K562 (cell line): ENCODE results near the gene NUDT22. TPM values are rescaled to one million over a fixed set of nuclear protein-coding genes. Genes with fewer than 3 reads are reported as not detected.

Source experiments
- ATAC-seq: fragments of 200-7000 bp; cut with Tn5 transposase; 3 replicates; pipeline ENCODE4 v1.9.1; 2020; ENCODE audit warnings: moderate library complexity
- BruUV-seq: library from RNA; stranded (reverse); fragments of 400-500 nt; replicated peaks from 2 replicates; lab custom pipeline; 2021; lab: Mats Ljungman, UMichigan
- CTCF ChIA-PET: fragments of 300-600 bp; formaldehyde crosslinking; extraction: SDS; loops from one replicate; lab custom pipeline; 2021; ENCODE audit warnings: low intra/inter-chr PET ratio; lab: Yijun Ruan, JAX
- POLR2A ChIA-PET: fragments of 300-600, 350-650 bp; sonication (Branson Sonifier 250); formaldehyde crosslinking; extraction: SDS; loops from one replicate; lab custom pipeline; 2021; ENCODE audit warnings: antibody characterized with exemption, inconsistent platforms; lab: Yijun Ruan, JAX
- DNase-seq, 4 experiments: peaks; one replicate each; pipeline versions ENCODE4 v3.0.0 to v3.0.0-alpha.2; 2011 to 2018; ENCODE audit warnings: low spot score in 3 of 4, mixed read lengths in 3 of 4; ENCODE audit errors: extremely low read depth in 1 of 4
- FAIRE-seq: peaks from 2 replicates; lab custom pipeline; 2011; peaks lifted over from hg19 to GRCh38; lab: Jason Lieb, UNC
- H2AFZ ChIP-seq: 2 replicates; pipeline ENCODE4 v1.6.0; 2011; ENCODE audit warnings: low read depth, low read length, control low read depth, inconsistent platforms
- H3K27ac ChIP-seq: fragments of 200-600 bp; 3 replicates; pipeline ENCODE4 v1.8.0; 2011; ENCODE audit warnings: low read depth, mild to moderate bottlenecking, control low read depth, inconsistent platforms, low read length, moderate library complexity, mixed read lengths; ENCODE audit errors: extremely low read depth
- H3K27me3 ChIP-seq, 2 experiments: fragments of 300-600 bp in 1 of 2; 2 replicates in 1 of 2; 3 replicates in 1 of 2; pipeline versions ENCODE4 v1.6.0 to v1.8.0; 2011; ENCODE audit warnings: inconsistent platforms in 2 of 2, low read length in 2 of 2, mild to moderate bottlenecking in 1 of 2, mixed read lengths in 1 of 2, moderate library complexity in 1 of 2; ENCODE audit not compliant: control insufficient read depth in 2 of 2, insufficient read depth in 2 of 2
- H3K36me3 ChIP-seq: fragments of 300-600 bp; 3 replicates; pipeline ENCODE4 v1.8.0; 2011; ENCODE audit warnings: mild to moderate bottlenecking, low read length, inconsistent platforms; ENCODE audit not compliant: control insufficient read depth, insufficient read depth
- H3K4me1 ChIP-seq, 2 experiments: fragments of 200-600 bp in 1 of 2; replicated peaks in 1 of 2; 2 replicates in 1 of 2; 3 replicates in 1 of 2; pipeline versions ENCODE4 v1.5.1 to v1.8.0; 2011; ENCODE audit warnings: inconsistent platforms in 2 of 2, low read length in 2 of 2, mild to moderate bottlenecking in 1 of 2, mixed read lengths in 1 of 2, moderate library complexity in 1 of 2; ENCODE audit not compliant: control insufficient read depth in 2 of 2, insufficient read depth in 2 of 2
- H3K4me2 ChIP-seq: 2 replicates; pipeline ENCODE4 v1.6.1; 2011; ENCODE audit warnings: low read length, control low read depth, inconsistent platforms, mixed read lengths; ENCODE audit not compliant: insufficient read depth
- H3K4me3 ChIP-seq: fragments of 200-600 bp; sonication (generic), shearing (Covaris generic); 2 replicates; pipeline ENCODE4 v1.5.1; 2016; ENCODE audit warnings: control low read depth, inconsistent platforms
- H3K79me2 ChIP-seq: fragments of 200-600 bp; 3 replicates; pipeline ENCODE4 v1.8.0; 2011; ENCODE audit warnings: low read length, inconsistent platforms; ENCODE audit not compliant: control insufficient read depth, insufficient read depth
- H3K9ac ChIP-seq, 2 experiments: 2 replicates each; pipeline versions ENCODE4 v1.6.0 to v1.6.1; 2011; ENCODE audit warnings: low read depth in 2 of 2, low read length in 2 of 2, control low read depth in 1 of 2, inconsistent platforms in 1 of 2, mild to moderate bottlenecking in 1 of 2, mixed read lengths in 1 of 2; ENCODE audit not compliant: insufficient read depth in 1 of 2
- H3K9me1 ChIP-seq: one replicate; pipeline ENCODE4 v1.6.0; 2011; ENCODE audit warnings: inconsistent platforms, mild to moderate bottlenecking, low read length, moderate library complexity; ENCODE audit not compliant: control insufficient read depth, insufficient read depth
- H3K9me3 ChIP-seq: replicated peaks from 2 replicates; pipeline ENCODE4 v1.5.1; 2011; ENCODE audit warnings: low read depth, low read length, inconsistent platforms; ENCODE audit not compliant: control insufficient read depth, insufficient read depth
- H4K20me1 ChIP-seq: replicated peaks from 2 replicates; pipeline ENCODE4 v1.6.1; 2011; ENCODE audit warnings: low read length, inconsistent platforms, mixed read lengths; ENCODE audit not compliant: control insufficient read depth, insufficient read depth
- FOXJ3 ChIP-seq: sonication (generic); formaldehyde crosslinking; IDR thresholded peaks from 2 replicates; pipeline ENCODE4 v1.4.0; 2020; ENCODE audit warnings: mild to moderate bottlenecking, missing genetic modification reagents
- RBFOX2 ChIP-seq: fragments of 200-400 bp; formaldehyde crosslinking; IDR thresholded peaks from 2 replicates; pipeline ENCODE4 v1.6.1; 2017; ENCODE audit warnings: low read depth, mild to moderate bottlenecking, low read length, moderate library complexity
- RBM25 ChIP-seq: fragments of 200-400 bp; formaldehyde crosslinking; IDR thresholded peaks from 2 replicates; pipeline ENCODE4 v1.6.1; 2018; ENCODE audit warnings: low read length, low read depth, moderate library complexity; ENCODE audit not compliant: severe bottlenecking
- WGBS: fragments of 100-300 bp; shearing (Covaris generic); methylation state at CpG from one replicate; pipeline ENCODE4 v1.1.6; 2016; ENCODE audit warnings: low coverage, mixed read lengths; ENCODE audit not compliant: insufficient coverage; ENCODE audit errors: missing lambda C conversion rate; 5-methylcytosine and 5-hydroxymethylcytosine counted together
- in situ Hi-C: fragments of 300-500 bp; cut with MboI; formaldehyde crosslinking; loops from 4 replicates; pipeline ENCODE4 v1.15.0; 2018; ENCODE audit warnings: inconsistent platforms, mixed read lengths
- intact Hi-C: fragments of 100-400 bp; cut with micrococcal nuclease; formaldehyde crosslinking; loops from 2 replicates; pipeline ENCODE4 v1.14.2; 2022
- polyA plus RNA-seq, 8 experiments: library from polyadenylated mRNA; depleted of rRNA in 4 of 8; stranded (reverse) in 5 of 8; unstranded in 3 of 8; fragments of >200 nt; fragmentation: Nextera tagmentation in 2 of 8; fragmentation: Illumina TruSeq in 1 of 8; extraction: Ambion mirVana in 2 of 8; extraction: Trizol in 1 of 8; gene quantifications; 2 replicates each; pipeline versions ENCODE4 v1.2.1 to v1.2.3, GENCODE V29; 2011 to 2014; ENCODE audit warnings: inconsistent platforms in 1 of 8, missing spikeins in 1 of 8
- total RNA-seq, 7 experiments: library from RNA; depleted of rRNA in 6 of 7; stranded (reverse); fragments of >200 nt in 6 of 7; fragmentation: Illumina TruSeq in 2 of 7; extraction: Trizol in 2 of 7; gene quantifications; 2 replicates each; pipeline versions ENCODE4 v1.2.1 to v1.2.3, GENCODE V29; 2011 to 2021; ENCODE audit warnings: low replicate concordance in 1 of 7
- TF ChIP-seq, protein P1 (sequence below): fragments of 250-450 bp; sonication (Bioruptor Pico); IDR thresholded peaks from 2 replicates; pipeline ENCODE4 v1.5.0; 2020; ENCODE audit warnings: mild to moderate bottlenecking, borderline replicate concordance
- TF ChIP-seq, protein P2 (sequence below): sonication (generic); formaldehyde crosslinking; IDR thresholded peaks from 2 replicates; pipeline ENCODE4 v1.8.0; 2022; ENCODE audit warnings: mild to moderate bottlenecking, missing genetic modification reagents, borderline replicate concordance

NUDT22 gene
- total and polyA plus RNA-seq, 9 of the 15 experiments (the other 6 are each of a cell fraction or from before 2014, with no cell fraction given): 6.3 to 92.6 (median 37.4) TPM

DNA sequence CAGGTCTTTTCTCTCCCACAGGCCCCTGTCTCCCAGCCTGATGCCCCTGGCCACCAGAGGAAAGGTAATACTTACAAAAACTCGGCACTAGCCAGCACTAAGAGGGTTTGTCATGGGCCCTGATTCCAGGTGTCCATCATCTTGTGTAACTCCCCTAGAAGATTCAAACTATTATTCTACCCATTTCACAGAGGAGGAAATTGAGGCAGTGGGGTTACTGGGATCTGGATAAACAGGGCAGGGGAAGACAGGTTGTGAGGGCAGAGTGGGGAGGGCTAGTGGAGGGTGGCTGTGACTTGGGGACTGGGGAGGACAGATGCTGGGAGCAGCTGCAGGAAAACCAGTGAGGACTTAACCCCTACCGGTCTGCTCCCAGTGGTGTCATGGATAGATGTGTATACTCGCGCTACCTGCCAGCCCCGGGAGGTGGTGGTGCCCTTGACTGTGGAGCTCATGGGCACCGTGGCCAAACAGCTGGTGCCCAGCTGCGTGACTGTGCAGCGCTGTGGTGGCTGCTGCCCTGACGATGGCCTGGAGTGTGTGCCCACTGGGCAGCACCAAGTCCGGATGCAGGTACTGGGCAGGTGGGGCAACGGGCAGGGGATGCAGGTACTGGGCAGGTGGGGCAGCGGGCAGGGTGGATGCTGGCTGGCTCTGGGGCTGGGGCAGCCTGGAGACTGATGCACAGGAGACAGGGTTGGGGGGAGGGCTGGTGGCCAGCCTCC, 9.5 kb downstream of the NUDT22 start (continued):
- TF ChIP-seq, protein P1, sequence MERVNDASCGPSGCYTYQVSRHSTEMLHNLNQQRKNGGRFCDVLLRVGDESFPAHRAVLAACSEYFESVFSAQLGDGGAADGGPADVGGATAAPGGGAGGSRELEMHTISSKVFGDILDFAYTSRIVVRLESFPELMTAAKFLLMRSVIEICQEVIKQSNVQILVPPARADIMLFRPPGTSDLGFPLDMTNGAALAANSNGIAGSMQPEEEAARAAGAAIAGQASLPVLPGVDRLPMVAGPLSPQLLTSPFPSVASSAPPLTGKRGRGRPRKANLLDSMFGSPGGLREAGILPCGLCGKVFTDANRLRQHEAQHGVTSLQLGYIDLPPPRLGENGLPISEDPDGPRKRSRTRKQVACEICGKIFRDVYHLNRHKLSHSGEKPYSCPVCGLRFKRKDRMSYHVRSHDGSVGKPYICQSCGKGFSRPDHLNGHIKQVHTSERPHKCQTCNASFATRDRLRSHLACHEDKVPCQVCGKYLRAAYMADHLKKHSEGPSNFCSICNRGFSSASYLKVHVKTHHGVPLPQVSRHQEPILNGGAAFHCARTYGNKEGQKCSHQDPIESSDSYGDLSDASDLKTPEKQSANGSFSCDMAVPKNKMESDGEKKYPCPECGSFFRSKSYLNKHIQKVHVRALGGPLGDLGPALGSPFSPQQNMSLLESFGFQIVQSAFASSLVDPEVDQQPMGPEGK (CRISPR knock-in tag): no peak
- TF ChIP-seq RBM25: peak; percentile 93
- TF ChIP-seq, protein P2, sequence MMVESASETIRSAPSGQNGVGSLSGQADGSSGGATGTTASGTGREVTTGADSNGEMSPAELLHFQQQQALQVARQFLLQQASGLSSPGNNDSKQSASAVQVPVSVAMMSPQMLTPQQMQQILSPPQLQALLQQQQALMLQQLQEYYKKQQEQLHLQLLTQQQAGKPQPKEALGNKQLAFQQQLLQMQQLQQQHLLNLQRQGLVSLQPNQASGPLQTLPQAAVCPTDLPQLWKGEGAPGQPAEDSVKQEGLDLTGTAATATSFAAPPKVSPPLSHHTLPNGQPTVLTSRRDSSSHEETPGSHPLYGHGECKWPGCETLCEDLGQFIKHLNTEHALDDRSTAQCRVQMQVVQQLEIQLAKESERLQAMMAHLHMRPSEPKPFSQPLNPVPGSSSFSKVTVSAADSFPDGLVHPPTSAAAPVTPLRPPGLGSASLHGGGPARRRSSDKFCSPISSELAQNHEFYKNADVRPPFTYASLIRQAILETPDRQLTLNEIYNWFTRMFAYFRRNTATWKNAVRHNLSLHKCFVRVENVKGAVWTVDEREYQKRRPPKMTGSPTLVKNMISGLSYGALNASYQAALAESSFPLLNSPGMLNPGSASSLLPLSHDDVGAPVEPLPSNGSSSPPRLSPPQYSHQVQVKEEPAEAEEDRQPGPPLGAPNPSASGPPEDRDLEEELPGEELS (CRISPR knock-in tag): no peak
- TF ChIP-seq, all 486 proteins: peak for 12

DNA sequence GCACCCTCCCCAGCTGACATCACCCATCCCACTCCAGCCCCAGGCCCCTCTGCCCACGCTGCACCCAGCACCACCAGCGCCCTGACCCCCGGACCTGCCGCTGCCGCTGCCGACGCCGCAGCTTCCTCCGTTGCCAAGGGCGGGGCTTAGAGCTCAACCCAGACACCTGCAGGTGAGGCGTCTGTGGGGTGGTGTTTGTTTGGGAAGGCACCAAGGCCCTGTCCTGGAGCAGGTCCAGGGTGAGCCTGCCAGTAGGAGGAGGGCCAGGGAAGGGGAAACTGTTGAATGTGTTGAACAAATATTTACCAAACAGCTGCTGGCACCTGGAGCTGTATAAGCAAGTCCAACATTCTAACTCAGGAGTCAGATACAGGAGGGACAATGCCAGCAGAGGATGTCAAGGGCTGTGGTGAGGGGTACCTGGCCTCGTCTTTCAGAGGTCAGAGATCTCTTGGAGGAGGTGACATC, 11.4 kb downstream of the NUDT22 start:
- FAIRE-seq: no peak
- H3K4me1 ChIP-seq: peaks cover 23 to 61% of the 10 kb centered on the region in 2 experiments
- ChIA-PET POLR2A (interaction anchor here (1.0 to 1.6 kb wide), 3 partner anchors 13 to 31 kb away, joined by 3 to 9 read pairs (median 3); no protein-coding TSS in a partner anchor), CTCF (no interaction called here)
- H3K79me2 ChIP-seq: peaks cover 43% of the 10 kb centered on the region
- WGBS: 82% methylated on average over 10 of the region's 12 CpGs
- no TSS peak for BruUV-seq
- no peaks in the 10 kb centered on the region for H3K9me1 ChIP-seq
- H3K27ac ChIP-seq: 0 out of 3 replicates have a peak overlapping the region, but pooled peaks have one; percentile 12
- H4K20me1 ChIP-seq: 0 out of 2 replicates have a peak, but pooled peaks cover 3% of the 10 kb centered on the region
- H3K4me2 ChIP-seq: no peak overlapping the region
- no peaks in the 10 kb centered on the region for H3K9me3 ChIP-seq
- in situ Hi-C loops: no loop called here
- H3K9ac ChIP-seq: no peak overlapping the region
- H3K4me3 ChIP-seq: no peak overlapping the region
- H3K36me3 ChIP-seq: peaks cover 44% of the 10 kb centered on the region; the same call in 2 of the 3 replicates
- TF ChIP-seq FOXJ3 (CRISPR knock-in tag) (no peak), RBFOX2 (peak; percentile 44; the same call in 1 of the 2 replicates)
- no peak overlapping the region for H2AFZ ChIP-seq
- H3K27me3 ChIP-seq: no peaks in the 10 kb centered on the region
- intact Hi-C loops: no loop called here
- no peak for DNase-seq
- no peak for ATAC-seq
